H1 (cell line): Measurements from ENCODE around the gene ATP11A. TPM values are rescaled to one million over a fixed set of nuclear protein-coding genes. Genes with fewer than 3 reads are reported as not detected.

Experiments used
- CTCF ChIA-PET: fragments of 300-600 bp; sonication (Branson Sonifier 250); formaldehyde crosslinking; loops from one replicate; lab custom pipeline; 2021; ENCODE audit not compliant: partially characterized antibody; lab: Charles Lee
- POLR2A ChIA-PET: fragments of 300-600 bp; sonication (Branson Sonifier 250); formaldehyde crosslinking; loops from one replicate; lab custom pipeline; 2021; ENCODE audit warnings: inconsistent platforms; ENCODE audit not compliant: partially characterized antibody; lab: Charles Lee
- DNase-seq, 2 experiments: peaks; one replicate each; pipeline versions ENCODE4 v3.0.0 to v3.0.0-alpha.2; 2010 to 2022; ENCODE audit warnings: low spot score in 2 of 2, low read depth in 1 of 2, mixed read lengths in 1 of 2
- FAIRE-seq: peaks from 2 replicates; lab custom pipeline; 2011; peaks lifted over from hg19 to GRCh38; lab: Jason Lieb, UNC
- H2AFZ ChIP-seq: 2 replicates; pipeline ENCODE4 v1.8.1; 2012; ENCODE audit warnings: low read length, inconsistent platforms
- H2AK5ac ChIP-seq: 2 replicates; pipeline ENCODE4 v1.6.1; 2013; ENCODE audit warnings: low read depth, low read length
- H2BK120ac ChIP-seq: replicated peaks from 2 replicates; pipeline ENCODE3; 2013; ENCODE audit warnings: low read depth, low read length, inconsistent platforms
- H2BK12ac ChIP-seq: 2 replicates; pipeline ENCODE4 v1.6.1; 2013; ENCODE audit warnings: low read depth, low read length
- H2BK15ac ChIP-seq: 2 replicates; pipeline ENCODE4 v1.6.1; 2013; ENCODE audit warnings: low read length
- H2BK20ac ChIP-seq: 2 replicates; pipeline ENCODE4 v1.6.1; 2013; ENCODE audit warnings: low read length
- H2BK5ac ChIP-seq: 2 replicates; pipeline ENCODE4 v1.6.1; 2013; ENCODE audit warnings: low read depth, low read length
- H3K14ac ChIP-seq: 2 replicates; pipeline ENCODE4 v1.6.1; 2013; ENCODE audit warnings: inconsistent platforms; ENCODE audit not compliant: insufficient read length
- H3K18ac ChIP-seq: 2 replicates; pipeline ENCODE4 v1.6.1; 2013; ENCODE audit warnings: low read length; ENCODE audit errors: extremely low read depth
- H3K23ac ChIP-seq: 2 replicates; pipeline ENCODE4 v1.6.1; 2013; ENCODE audit warnings: inconsistent platforms; ENCODE audit not compliant: insufficient read length
- H3K23me2 ChIP-seq: 2 replicates; pipeline ENCODE4 v1.6.1; 2013; ENCODE audit warnings: low read depth, low read length
- H3K27ac ChIP-seq: 2 replicates; pipeline ENCODE4 v1.6.1; 2011; ENCODE audit warnings: low read depth, low read length, inconsistent platforms
- H3K27me3 ChIP-seq, 4 experiments: replicated peaks in 1 of 4; 1 replicate in 1 of 4; 2 replicates in 3 of 4; pipeline versions ENCODE4 v1.6.1 to v1.8.1; 2011 to 2013; ENCODE audit warnings: low read length in 3 of 4, mild to moderate bottlenecking in 3 of 4, inconsistent platforms in 2 of 4, mixed read lengths in 2 of 4, moderate library complexity in 1 of 4; ENCODE audit not compliant: control insufficient read depth in 3 of 4, insufficient read depth in 3 of 4; ENCODE audit errors: extremely low read depth in 1 of 4
- H3K36me3 ChIP-seq, 4 experiments: 2 replicates each; pipeline versions ENCODE4 v1.6.1 to v1.8.1; 2011 to 2013; ENCODE audit warnings: mild to moderate bottlenecking in 4 of 4, low read length in 3 of 4, moderate library complexity in 2 of 4, control low read depth in 1 of 4, inconsistent platforms in 1 of 4; ENCODE audit not compliant: insufficient read depth in 4 of 4, control insufficient read depth in 2 of 4
- H3K4ac ChIP-seq: replicated peaks from 2 replicates; pipeline ENCODE3; 2013; ENCODE audit warnings: low read length, low read depth, mixed read lengths, inconsistent platforms; ENCODE audit not compliant: insufficient read length
- H3K4me1 ChIP-seq, 4 experiments: replicated peaks in 1 of 4; 1 replicate in 1 of 4; 2 replicates in 3 of 4; pipeline versions ENCODE4 v1.6.1 to v1.8.1; 2011 to 2013; ENCODE audit warnings: low read length in 3 of 4, inconsistent platforms in 2 of 4, mixed read lengths in 1 of 4; ENCODE audit not compliant: insufficient read depth in 4 of 4, control insufficient read depth in 3 of 4
- H3K4me2 ChIP-seq, 2 experiments: 2 replicates each; pipeline versions ENCODE4 v1.6.1 to v1.8.1; 2011 to 2013; ENCODE audit warnings: low read depth in 2 of 2, low read length in 2 of 2, control low read depth in 1 of 2, inconsistent platforms in 1 of 2, mild to moderate bottlenecking in 1 of 2; ENCODE audit not compliant: insufficient read depth in 1 of 2
- H3K4me3 ChIP-seq, 4 experiments: fragments of 200-600, 300-600 bp in 1 of 4; sonication (generic), shearing (Covaris generic), sonication (Bioruptor Twin) in 1 of 4; 2 replicates each; pipeline versions ENCODE4 v1.5.1 to v1.8.1; 2011 to 2016; ENCODE audit warnings: low read length in 4 of 4, low read depth in 3 of 4, control low read depth in 2 of 4, inconsistent platforms in 2 of 4, mild to moderate bottlenecking in 2 of 4, mixed read lengths in 1 of 4, moderate library complexity in 1 of 4; ENCODE audit not compliant: insufficient read depth in 2 of 4; ENCODE audit errors: extremely low read depth in 1 of 4
- H3K56ac ChIP-seq: replicated peaks from 2 replicates; pipeline ENCODE3; 2013; ENCODE audit warnings: low read depth, mild to moderate bottlenecking, mixed read lengths, low read length, inconsistent platforms; ENCODE audit not compliant: insufficient read length
- H3K79me1 ChIP-seq: 2 replicates; pipeline ENCODE4 v1.6.1; 2013; ENCODE audit warnings: low read depth, low read length, control low read depth
- H3K79me2 ChIP-seq, 2 experiments: 2 replicates each; pipeline versions ENCODE4 v1.6.1 to v1.8.1; 2012 to 2013; ENCODE audit warnings: low read length in 2 of 2, mild to moderate bottlenecking in 2 of 2, inconsistent platforms in 1 of 2; ENCODE audit not compliant: insufficient read depth in 2 of 2, control insufficient read depth in 1 of 2
- H3K9ac ChIP-seq, 4 experiments: replicated peaks in 1 of 4; 1 replicate in 1 of 4; 2 replicates in 3 of 4; pipeline versions ENCODE4 v1.6.1 to v1.8.1; 2011 to 2013; ENCODE audit warnings: low read depth in 3 of 4, low read length in 3 of 4, control low read depth in 2 of 4, mild to moderate bottlenecking in 2 of 4, moderate library complexity in 2 of 4, inconsistent platforms in 1 of 4; ENCODE audit errors: extremely low read depth in 1 of 4
- H3K9me3 ChIP-seq, 2 experiments: 2 replicates each; pipeline versions ENCODE4 v1.6.1 to v1.8.1; 2012 to 2013; ENCODE audit warnings: mild to moderate bottlenecking in 2 of 2, moderate library complexity in 2 of 2, control low read depth in 1 of 2, inconsistent platforms in 1 of 2, low read depth in 1 of 2, low read length in 1 of 2, mixed read lengths in 1 of 2; ENCODE audit not compliant: insufficient read depth in 2 of 2
- H4K20me1 ChIP-seq, 2 experiments: replicated peaks in 1 of 2; 2 replicates each; pipeline versions ENCODE3 to v1.8.1; 2011 to 2013; ENCODE audit warnings: inconsistent platforms in 2 of 2, low read length in 2 of 2, mild to moderate bottlenecking in 1 of 2; ENCODE audit not compliant: insufficient read depth in 2 of 2, control insufficient read depth in 1 of 2
- H4K5ac ChIP-seq: 2 replicates; pipeline ENCODE4 v1.6.1; 2013; ENCODE audit warnings: low read length, low read depth, mixed read lengths, inconsistent platforms; ENCODE audit not compliant: insufficient read length
- H4K8ac ChIP-seq: 2 replicates; pipeline ENCODE4 v1.8.0; 2013; ENCODE audit warnings: mild to moderate bottlenecking, moderate library complexity, low read length, inconsistent platforms; ENCODE audit not compliant: insufficient read depth; ENCODE audit errors: extremely low read depth
- H4K91ac ChIP-seq: replicated peaks from 2 replicates; pipeline ENCODE3; 2013; ENCODE audit warnings: low read length, mixed read lengths, inconsistent platforms; ENCODE audit not compliant: insufficient read length
- ATF3 ChIP-seq: IDR thresholded peaks from 2 replicates; pipeline ENCODE4 v1.6.1; 2011; ENCODE audit warnings: low read depth, mild to moderate bottlenecking, low read length; ENCODE audit not compliant: insufficient read depth
- CHD1 ChIP-seq: IDR thresholded peaks from 2 replicates; pipeline ENCODE4 v1.6.1; 2012; ENCODE audit warnings: low read depth, low read length, improper control_type of control experiment
- GTF2F1 ChIP-seq: IDR thresholded peaks from 2 replicates; pipeline ENCODE4 v1.6.1; 2012; ENCODE audit warnings: low read depth, low read length, improper control_type of control experiment, borderline replicate concordance
- RAD21 ChIP-seq, 2 experiments: IDR thresholded peaks in 1 of 2; conservative IDR thresholded peaks in 1 of 2; 2 replicates each; pipeline ENCODE4 v1.6.1; 2011; ENCODE audit warnings: low read depth in 2 of 2, low read length in 2 of 2, improper control_type of control experiment in 1 of 2, inconsistent platforms in 1 of 2, mild to moderate bottlenecking in 1 of 2, moderate library complexity in 1 of 2
- RNF2 ChIP-seq: fragments of 200-900, 300-1000 bp; sonication (generic); IDR thresholded peaks from 2 replicates; pipeline ENCODE4 v1.7.1; 2016; ENCODE audit warnings: borderline replicate concordance, low read depth, mild to moderate bottlenecking, antibody characterized with exemption, low read length; ENCODE audit not compliant: poor library complexity, severe bottlenecking; ENCODE audit errors: missing control alignments
- SIRT6 ChIP-seq: IDR thresholded peaks from one replicate; pipeline ENCODE4 v1.7.1; 2012; ENCODE audit warnings: low read length, inconsistent platforms
- TAF7 ChIP-seq: optimal IDR thresholded peaks from 2 replicates; pipeline ENCODE3; 2011; ENCODE audit warnings: low read depth, mild to moderate bottlenecking, inconsistent platforms, low read length, moderate library complexity, borderline replicate concordance
- ZNF274 ChIP-seq: IDR thresholded peaks from 2 replicates; pipeline ENCODE4 v1.7.0; 2012; ENCODE audit warnings: low read length, borderline replicate concordance; ENCODE audit errors: extremely low read depth
- WGBS, 2 experiments: shearing (Covaris generic) in 1 of 2; methylation state at CpG; one replicate each; pipeline versions ENCODE4 v1.1.6 to v1.1.7; 2013 to 2015; ENCODE audit warnings: low lambda C conversion rate in 2 of 2, mixed read lengths in 2 of 2, inconsistent platforms in 1 of 2, low coverage in 1 of 2, missing lambda C conversion rate in 1 of 2; ENCODE audit not compliant: insufficient replicate concordance in 2 of 2, insufficient coverage in 1 of 2, insufficient read length in 1 of 2; ENCODE audit errors: extremely low coverage in 1 of 2, missing lambda C conversion rate in 1 of 2; 5-methylcytosine and 5-hydroxymethylcytosine counted together
- polyA plus RNA-seq, 7 experiments: library from polyadenylated mRNA; depleted of rRNA in 3 of 7; stranded (reverse) in 5 of 7; unstranded in 2 of 7; fragments of >200 nt in 5 of 7; fragments of 200-250 nt in 2 of 7; gene quantifications; 1 replicate in 5 of 7; 2 replicates in 1 of 7; 4 replicates in 1 of 7; pipeline versions ENCODE4 v1.2.1 to v1.2.3, GENCODE V29; 2011 to 2013; ENCODE audit warnings: missing spikeins in 2 of 7, mixed read lengths in 2 of 7
- total RNA-seq: library from RNA; stranded (reverse); fragmentation: NEBNext Ultra II Directional; extraction: Animal tissue kit (Norgen Biotek cat#: 25700); gene quantifications from 2 replicates; pipeline ENCODE4 v1.2.1, GENCODE V29; 2021

Gene ATP11A
- total and polyA plus RNA-seq, 2 of the 8 experiments (the other 6 are each of a cell fraction or from before 2014, with no cell fraction given), result 28.8 to 72.9 TPM

- no peaks in the 10 kb centered on the region for H3K9me3 ChIP-seq
- no peak overlapping the region for H3K56ac ChIP-seq
- H3K9ac ChIP-seq, result no peak overlapping the region
- peaks cover 0 to 3% of the 10 kb centered on the region in 2 experiments for H4K20me1 ChIP-seq
- POLR2A ChIA-PET, result interaction anchor here (1.0 kb wide), 1 partner anchor 12 kb away, joined by 4 read pairs; no protein-coding TSS in a partner anchor
- H3K4ac ChIP-seq, result no peak overlapping the region
- no peak overlapping the region for H2AFZ ChIP-seq
- no peaks in the 10 kb centered on the region; a peak in 1 of 8 replicates for H3K36me3 ChIP-seq
- H3K14ac ChIP-seq, result no peak overlapping the region
- H2BK5ac ChIP-seq, result peak overlapping the region; percentile 27
- H3K18ac ChIP-seq, result no peak overlapping the region
- 93% methylated on average over 32 of the region's 32 CpGs; no CpG with 5 or more reads in 1 of the 2 experiments for WGBS, 2 experiments
- H3K27me3 ChIP-seq, result no peaks in the 10 kb centered on the region
- H3K23me2 ChIP-seq, result no peaks in the 10 kb centered on the region
- no peak overlapping the region for H3K23ac ChIP-seq
- no peak for DNase-seq
- CTCF ChIA-PET, result interaction anchor here (0.9 kb wide), 1 partner anchor 173 kb away, joined by 3 read pairs; no protein-coding TSS in a partner anchor
- no peak overlapping the region for H4K5ac ChIP-seq
- no peak for FAIRE-seq
- no peak overlapping the region for H2BK12ac ChIP-seq
- H2BK15ac ChIP-seq, result no peak overlapping the region; the same call in 1 of the 2 replicates
- peaks cover 19 to 33% (median 29%) of the 10 kb centered on the region in 4 experiments for H3K4me1 ChIP-seq
- H3K27ac ChIP-seq, result no peak overlapping the region
- H3K4me2 ChIP-seq, result no peak overlapping the region
- H4K8ac ChIP-seq, result peak overlapping the region; percentile 41; the same call in 1 of the 2 replicates
- peak overlapping the region; percentile 46 for H4K91ac ChIP-seq
- no peak overlapping the region for H2AK5ac ChIP-seq
- H3K79me2 ChIP-seq, result peaks cover 6 to 91% of the 10 kb centered on the region in 2 experiments
- peaks cover 12% of the 10 kb centered on the region for H3K79me1 ChIP-seq
- H2BK120ac ChIP-seq, result no peak overlapping the region
- no peak overlapping the region for H2BK20ac ChIP-seq
- no peak overlapping the region for H3K4me3 ChIP-seq
- TF ChIP-seq SIRT6, result no peak
- TF ChIP-seq TAF7, result no peak
- TF ChIP-seq RNF2, result no peak
- no peak for TF ChIP-seq CHD1
- no peak for TF ChIP-seq RAD21 (IDR thresholded peaks at IDR 0.05 in 1 of 2, conservative IDR thresholded peaks at IDR 0.05 in 1 of 2; ENCODE audit: low read depth in 2 of 2, low read length in 2 of 2)
- no peak for TF ChIP-seq ATF3
- TF ChIP-seq GTF2F1, result no peak
- no peak for TF ChIP-seq ZNF274
Measured at GRCh38 chr13:112700291-112701060, 10.6 kb downstream of the ATP11A start.
